Measurements from ENCODE around the gene DIS3L2.

- TF ChIP-seq, protein P1, sequence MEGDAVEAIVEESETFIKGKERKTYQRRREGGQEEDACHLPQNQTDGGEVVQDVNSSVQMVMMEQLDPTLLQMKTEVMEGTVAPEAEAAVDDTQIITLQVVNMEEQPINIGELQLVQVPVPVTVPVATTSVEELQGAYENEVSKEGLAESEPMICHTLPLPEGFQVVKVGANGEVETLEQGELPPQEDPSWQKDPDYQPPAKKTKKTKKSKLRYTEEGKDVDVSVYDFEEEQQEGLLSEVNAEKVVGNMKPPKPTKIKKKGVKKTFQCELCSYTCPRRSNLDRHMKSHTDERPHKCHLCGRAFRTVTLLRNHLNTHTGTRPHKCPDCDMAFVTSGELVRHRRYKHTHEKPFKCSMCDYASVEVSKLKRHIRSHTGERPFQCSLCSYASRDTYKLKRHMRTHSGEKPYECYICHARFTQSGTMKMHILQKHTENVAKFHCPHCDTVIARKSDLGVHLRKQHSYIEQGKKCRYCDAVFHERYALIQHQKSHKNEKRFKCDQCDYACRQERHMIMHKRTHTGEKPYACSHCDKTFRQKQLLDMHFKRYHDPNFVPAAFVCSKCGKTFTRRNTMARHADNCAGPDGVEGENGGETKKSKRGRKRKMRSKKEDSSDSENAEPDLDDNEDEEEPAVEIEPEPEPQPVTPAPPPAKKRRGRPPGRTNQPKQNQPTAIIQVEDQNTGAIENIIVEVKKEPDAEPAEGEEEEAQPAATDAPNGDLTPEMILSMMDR (IDR thresholded peaks at IDR 0.05): peak; percentile 57 to 81
- TF ChIP-seq POLR2A (IDR thresholded peaks at IDR 0.05): no peak
Measured at GRCh38 chr2:232327105-232328031, 365.9 kb downstream of the DIS3L2 start.
